ENCODE measurements around the gene ATP6V0D1.

DNA sequence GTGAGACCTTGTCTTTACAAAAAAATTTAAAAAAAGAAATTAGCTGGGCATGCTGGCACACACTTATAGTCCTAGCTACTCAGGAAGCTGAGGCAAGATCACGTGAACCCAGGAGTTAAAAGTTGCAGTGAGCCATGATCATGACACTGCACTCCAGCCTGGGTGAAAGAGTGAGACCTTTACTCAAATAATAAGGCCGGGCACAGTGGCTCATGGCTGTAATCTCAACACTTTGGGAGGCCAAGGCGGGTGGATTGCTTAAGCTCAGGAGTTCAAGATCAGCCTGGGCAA, 36.1 kb upstream of the ATP6V0D1 start:
- TF ChIP-seq POLR2AphosphoS5 (IDR thresholded peaks at IDR 0.05) = no peak
- TF ChIP-seq, protein P1, sequence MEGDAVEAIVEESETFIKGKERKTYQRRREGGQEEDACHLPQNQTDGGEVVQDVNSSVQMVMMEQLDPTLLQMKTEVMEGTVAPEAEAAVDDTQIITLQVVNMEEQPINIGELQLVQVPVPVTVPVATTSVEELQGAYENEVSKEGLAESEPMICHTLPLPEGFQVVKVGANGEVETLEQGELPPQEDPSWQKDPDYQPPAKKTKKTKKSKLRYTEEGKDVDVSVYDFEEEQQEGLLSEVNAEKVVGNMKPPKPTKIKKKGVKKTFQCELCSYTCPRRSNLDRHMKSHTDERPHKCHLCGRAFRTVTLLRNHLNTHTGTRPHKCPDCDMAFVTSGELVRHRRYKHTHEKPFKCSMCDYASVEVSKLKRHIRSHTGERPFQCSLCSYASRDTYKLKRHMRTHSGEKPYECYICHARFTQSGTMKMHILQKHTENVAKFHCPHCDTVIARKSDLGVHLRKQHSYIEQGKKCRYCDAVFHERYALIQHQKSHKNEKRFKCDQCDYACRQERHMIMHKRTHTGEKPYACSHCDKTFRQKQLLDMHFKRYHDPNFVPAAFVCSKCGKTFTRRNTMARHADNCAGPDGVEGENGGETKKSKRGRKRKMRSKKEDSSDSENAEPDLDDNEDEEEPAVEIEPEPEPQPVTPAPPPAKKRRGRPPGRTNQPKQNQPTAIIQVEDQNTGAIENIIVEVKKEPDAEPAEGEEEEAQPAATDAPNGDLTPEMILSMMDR (IDR thresholded peaks at IDR 0.05) = no peak
- no peak for TF ChIP-seq POLR2A (IDR thresholded peaks at IDR 0.05)
